Coronary artery (tissue), 2 donors: ENCODE data around the gene COL5A2.

ENCODE experiments used
- DNase-seq: peaks from one replicate; pipeline ENCODE4 v3.0.0-alpha.2; 2017; ENCODE audit warnings: low spot score
- H3K27ac ChIP-seq, 2 donors: fragments of 200-600 bp; sonication (generic); one replicate each; pipeline ENCODE4 v1.5.1; 2016 to 2019
- H3K4me3 ChIP-seq: fragments of 200-600 bp; sonication (generic); 2 replicates; pipeline ENCODE4 v1.5.1; 2016; ENCODE audit warnings: mild to moderate bottlenecking, moderate library complexity
- TF ChIP-seq, protein P1 (sequence below): fragments of 200-600 bp; sonication (generic); IDR thresholded peaks from one replicate; pipeline ENCODE4 v1.5.1; 2019; ENCODE audit warnings: antibody characterized with exemption

Gene COL5A2

DNA sequence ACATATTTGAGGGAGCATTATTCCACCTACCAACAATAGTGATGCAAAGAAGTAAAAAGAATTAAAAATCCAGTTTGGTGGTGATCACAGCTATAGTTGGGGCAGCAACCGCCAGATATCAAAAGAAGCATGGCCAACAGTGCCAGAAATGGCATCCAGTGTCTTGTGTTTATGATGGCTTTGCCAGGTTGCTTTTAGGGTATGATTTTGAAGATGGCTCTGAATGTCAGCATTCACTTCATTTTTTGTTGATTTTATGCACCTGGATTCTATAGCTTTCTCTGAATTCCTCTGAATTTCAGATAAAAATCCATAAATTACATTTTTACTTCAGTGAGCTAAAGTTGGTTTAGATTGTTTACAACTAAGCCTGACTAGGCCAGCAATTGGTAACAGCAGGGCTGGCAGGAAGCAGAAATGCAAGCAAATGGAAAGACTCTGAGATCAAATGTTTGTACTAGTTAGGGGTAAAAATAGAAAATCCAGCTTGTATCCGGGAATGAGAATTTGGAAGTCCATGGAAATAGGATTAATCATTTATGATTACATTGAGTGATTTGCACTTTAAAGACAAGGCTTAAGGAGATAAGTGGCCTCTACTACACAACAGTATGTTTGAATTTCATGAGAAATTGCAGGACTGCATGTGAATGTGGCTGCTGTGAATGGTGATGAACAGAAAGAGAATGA, 165.0 kb downstream of the COL5A2 start:
- H3K4me3 ChIP-seq: no peak overlapping the region
- peak overlapping the region; percentile 55 to 65 for H3K27ac ChIP-seq
- TF ChIP-seq, protein P1, sequence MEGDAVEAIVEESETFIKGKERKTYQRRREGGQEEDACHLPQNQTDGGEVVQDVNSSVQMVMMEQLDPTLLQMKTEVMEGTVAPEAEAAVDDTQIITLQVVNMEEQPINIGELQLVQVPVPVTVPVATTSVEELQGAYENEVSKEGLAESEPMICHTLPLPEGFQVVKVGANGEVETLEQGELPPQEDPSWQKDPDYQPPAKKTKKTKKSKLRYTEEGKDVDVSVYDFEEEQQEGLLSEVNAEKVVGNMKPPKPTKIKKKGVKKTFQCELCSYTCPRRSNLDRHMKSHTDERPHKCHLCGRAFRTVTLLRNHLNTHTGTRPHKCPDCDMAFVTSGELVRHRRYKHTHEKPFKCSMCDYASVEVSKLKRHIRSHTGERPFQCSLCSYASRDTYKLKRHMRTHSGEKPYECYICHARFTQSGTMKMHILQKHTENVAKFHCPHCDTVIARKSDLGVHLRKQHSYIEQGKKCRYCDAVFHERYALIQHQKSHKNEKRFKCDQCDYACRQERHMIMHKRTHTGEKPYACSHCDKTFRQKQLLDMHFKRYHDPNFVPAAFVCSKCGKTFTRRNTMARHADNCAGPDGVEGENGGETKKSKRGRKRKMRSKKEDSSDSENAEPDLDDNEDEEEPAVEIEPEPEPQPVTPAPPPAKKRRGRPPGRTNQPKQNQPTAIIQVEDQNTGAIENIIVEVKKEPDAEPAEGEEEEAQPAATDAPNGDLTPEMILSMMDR: no peak
- no peak for DNase-seq

DNA sequence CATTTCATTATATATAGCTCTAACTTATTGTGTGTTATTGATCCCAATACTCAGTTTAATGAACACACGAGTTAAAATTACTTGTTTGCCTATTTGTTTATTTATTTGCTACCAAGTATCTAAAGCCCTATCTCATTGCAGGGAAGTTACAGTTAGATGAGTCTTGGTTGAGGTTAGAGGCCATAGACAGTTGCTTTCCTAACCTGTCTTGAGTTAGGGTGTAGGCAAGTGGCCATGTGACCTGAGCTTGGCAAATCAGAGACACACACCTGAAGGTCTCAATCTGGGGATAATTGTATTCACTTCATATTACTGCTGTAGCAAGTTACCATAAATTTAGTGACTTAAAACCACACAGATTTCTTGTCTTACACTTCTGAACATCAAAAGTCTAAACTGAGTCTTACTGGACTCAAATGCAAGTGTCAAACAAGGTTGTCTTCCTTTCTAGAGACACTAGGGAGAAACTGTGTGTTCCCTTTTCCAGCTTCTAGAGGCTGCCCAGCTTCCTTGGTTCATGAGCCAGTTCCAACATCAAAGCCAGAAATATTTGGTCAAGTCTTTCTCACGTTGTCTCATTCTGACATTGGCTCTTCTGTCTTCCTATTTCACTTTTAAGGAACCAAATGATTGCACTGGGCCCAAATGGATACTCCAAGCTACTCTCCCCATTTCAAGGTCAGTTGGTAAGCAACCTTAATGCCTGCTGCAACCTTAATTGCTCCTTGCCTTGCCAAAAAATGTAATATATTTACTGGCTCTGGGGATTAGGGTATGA, 165.7 kb downstream of the COL5A2 start:
- no peak overlapping the region for H3K4me3 ChIP-seq
- DNase-seq: no peak
- TF ChIP-seq, protein P1: no peak
- peak overlapping the region; percentile 55 to 65 for H3K27ac ChIP-seq

DNA sequence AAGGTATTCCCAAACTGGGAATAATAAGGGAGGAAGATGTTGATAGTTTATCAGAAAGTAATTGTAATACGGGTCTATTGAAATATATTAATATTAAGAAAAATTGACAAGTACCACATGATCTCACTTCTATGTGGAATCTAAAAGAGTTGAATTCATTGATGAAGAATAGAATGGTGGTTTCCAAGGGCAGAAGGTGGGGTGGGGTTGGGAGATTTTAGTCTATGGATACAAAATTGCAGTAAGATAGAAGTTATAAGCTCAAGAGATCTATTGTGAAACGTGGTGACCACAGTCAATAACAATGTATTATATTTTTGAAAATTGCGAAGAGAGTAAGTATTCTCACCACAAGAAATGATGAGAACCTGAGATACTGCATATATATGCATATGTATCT, 166.5 kb downstream of the COL5A2 start:
- TF ChIP-seq, protein P1: no peak
- H3K4me3 ChIP-seq: no peak overlapping the region
- no peak for DNase-seq
- H3K27ac ChIP-seq: no peak overlapping the region

DNA sequence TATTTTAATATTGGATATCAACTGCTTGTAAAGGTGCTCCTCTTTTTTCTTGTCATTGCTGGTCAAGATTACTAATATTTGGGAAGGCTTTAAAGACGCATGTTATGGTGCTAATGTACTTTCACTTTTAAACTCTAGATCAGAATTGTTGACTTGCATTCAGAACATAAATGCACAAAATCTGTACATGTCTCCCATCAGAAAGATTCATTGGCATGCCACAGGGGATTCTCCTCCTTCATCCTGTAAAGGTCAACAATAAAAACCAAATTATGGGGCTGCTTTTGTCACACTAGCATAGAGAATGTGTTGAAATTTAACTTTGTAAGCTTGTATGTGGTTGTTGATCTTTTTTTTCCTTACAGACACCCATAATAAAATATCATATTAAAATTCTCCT, 167.2 kb downstream of the COL5A2 start:
- Histone ChIP-seq H3K27ac (no peak overlapping the region), H3K4me3 (no peak overlapping the region)
- TF ChIP-seq, protein P1: no peak
- no peak for DNase-seq

DNA sequence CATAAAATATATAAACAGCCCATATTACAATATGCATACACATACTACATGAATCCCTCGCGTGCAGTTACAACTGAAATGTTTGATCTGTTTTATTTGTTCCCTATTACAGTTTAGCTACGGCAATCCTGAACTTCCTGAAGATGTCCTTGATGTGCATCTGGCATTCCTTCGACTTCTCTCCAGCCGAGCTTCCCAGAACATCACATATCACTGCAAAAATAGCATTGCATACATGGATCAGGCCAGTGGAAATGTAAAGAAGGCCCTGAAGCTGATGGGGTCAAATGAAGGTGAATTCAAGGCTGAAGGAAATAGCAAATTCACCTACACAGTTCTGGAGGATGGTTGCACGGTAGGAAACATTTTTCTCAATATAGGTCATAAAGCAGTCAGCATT, 169.0 kb downstream of the COL5A2 start:
- H3K27ac ChIP-seq: no peak overlapping the region
- H3K4me3 ChIP-seq: no peak overlapping the region
- no peak for DNase-seq
- TF ChIP-seq, protein P1: no peak

DNA sequence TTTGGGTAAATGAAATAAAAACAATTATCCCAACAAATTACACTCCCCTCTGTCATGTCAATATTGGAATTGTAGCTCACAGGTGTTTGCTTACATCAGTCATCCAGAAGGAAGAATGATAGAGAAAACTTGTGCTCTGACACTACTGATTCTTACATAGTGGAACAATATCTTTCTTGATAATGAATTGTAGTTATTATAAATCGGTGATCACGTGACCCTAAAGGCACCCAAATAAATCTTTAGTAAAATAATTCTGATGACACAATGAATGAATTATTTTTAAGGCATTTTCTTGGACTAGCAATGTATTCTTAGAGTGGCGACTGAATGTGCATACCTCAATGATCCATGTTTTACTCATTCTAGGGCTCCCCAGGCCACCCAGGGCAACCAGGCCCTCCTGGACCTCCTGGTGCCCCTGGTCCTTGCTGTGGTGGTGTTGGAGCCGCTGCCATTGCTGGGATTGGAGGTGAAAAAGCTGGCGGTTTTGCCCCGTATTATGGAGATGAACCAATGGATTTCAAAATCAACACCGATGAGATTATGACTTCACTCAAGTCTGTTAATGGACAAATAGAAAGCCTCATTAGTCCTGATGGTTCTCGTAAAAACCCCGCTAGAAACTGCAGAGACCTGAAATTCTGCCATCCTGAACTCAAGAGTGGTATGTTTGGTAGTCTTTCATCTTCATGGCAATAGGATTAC, 170.9 kb downstream of the COL5A2 start:
- H3K27ac ChIP-seq: no peak overlapping the region
- TF ChIP-seq, protein P1: no peak

More for the DNA sequence above, 170.9 kb downstream of the COL5A2 start:
- no peak overlapping the region for H3K4me3 ChIP-seq
- no peak for DNase-seq
